Spleen (tissue), 7 donors: ENCODE measurements around the gene UGCG.

Source experiments
- CTCF ChIP-seq, 11 experiments: fragments of 200-600 bp in 7 of 11; fragments of 450-650 bp in 4 of 11; sonication (generic) in 4 of 11; IDR thresholded peaks in 8 of 11; conservative IDR thresholded peaks in 3 of 11; 1 replicate in 7 of 11; 2 replicates in 4 of 11; pipeline versions ENCODE4 v1.4.0 to v1.8.0; 2016 to 2021; ENCODE audit warnings: antibody characterized with exemption in 11 of 11, inconsistent platforms in 4 of 11, mild to moderate bottlenecking in 1 of 11
- POLR2A ChIP-seq, 3 donors: fragments of 450-650 bp; IDR thresholded peaks; one replicate each; pipeline ENCODE4 v1.5.1; 2017; ENCODE audit warnings: antibody characterized with exemption in 3 of 3, mild to moderate bottlenecking in 1 of 3
- POLR2AphosphoS5 ChIP-seq, 3 donors: sonication (generic); formaldehyde crosslinking; IDR thresholded peaks; one replicate each; pipeline ENCODE4 v1.5.1; 2017; ENCODE audit warnings: antibody characterized with exemption in 3 of 3
- donor health status: DM: no; HTN: no; CAD: no; lungs with moderate emphysema.
- donor health status: DM: no; HTN: no; CAD: no.
- donor health status: DM: no; HTN: no; CAD: no.

DNA sequence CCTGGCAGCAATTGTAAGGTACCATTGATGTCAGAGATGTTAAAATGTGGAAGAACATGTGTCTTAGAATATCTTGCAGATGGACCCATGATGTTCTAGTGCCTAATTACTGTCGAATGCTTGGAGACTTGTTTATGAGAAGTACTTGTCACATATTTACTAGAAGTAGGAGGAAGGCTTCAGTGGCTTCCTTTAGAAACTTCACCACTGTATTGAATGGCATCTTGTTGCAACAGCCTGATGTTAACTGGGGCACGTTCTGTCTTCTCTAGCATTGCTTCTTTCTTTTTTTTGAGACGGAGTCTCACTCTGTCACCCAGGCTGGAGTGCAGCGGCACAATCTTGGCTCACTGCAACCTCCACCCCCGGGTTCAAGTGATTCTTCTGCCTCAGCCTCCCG lies 16.5 kb downstream of the UGCG start:
- peak in 1 of 3 donors; percentile 9 for TF ChIP-seq POLR2AphosphoS5 (IDR thresholded peaks at IDR 0.05)
- no peak for TF ChIP-seq CTCF (IDR thresholded peaks at IDR 0.05 in 8 of 11, conservative IDR thresholded peaks at IDR 0.05 in 3 of 11)
- no peak for TF ChIP-seq POLR2A (IDR thresholded peaks at IDR 0.05)
